NOMO-1 treated with dmso at 0.1 percent for 144 hours (cell line): ENCODE data around the gene PAK6.

ENCODE experiments used
- DNase-seq: peaks from one replicate; lab custom pipeline; 2025; ENCODE audit not compliant: unreplicated experiment; lab: John Stamatoyannopoulos, UW

PAK6 gene

DNA sequence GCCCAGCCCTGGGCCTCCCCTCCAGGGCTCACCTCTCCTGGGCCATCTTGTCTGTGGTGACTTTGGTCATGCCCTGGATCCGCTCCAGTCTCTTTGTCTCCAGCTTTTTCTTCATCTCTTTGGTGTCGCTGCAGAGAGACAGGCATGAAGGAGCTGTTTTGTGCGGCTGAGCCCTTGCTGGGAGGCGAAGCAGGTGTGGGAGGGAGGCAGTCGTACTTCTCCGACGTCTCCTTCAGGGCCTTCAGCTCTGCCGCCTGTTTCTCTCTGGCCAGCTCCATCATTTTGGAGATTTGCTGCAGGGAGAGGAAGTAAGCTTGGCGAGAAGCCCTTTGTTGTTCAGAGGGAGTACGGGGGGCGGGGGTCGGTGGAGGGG, 51.7 kb downstream of the PAK6 start:
- DNase-seq: no peak

DNA sequence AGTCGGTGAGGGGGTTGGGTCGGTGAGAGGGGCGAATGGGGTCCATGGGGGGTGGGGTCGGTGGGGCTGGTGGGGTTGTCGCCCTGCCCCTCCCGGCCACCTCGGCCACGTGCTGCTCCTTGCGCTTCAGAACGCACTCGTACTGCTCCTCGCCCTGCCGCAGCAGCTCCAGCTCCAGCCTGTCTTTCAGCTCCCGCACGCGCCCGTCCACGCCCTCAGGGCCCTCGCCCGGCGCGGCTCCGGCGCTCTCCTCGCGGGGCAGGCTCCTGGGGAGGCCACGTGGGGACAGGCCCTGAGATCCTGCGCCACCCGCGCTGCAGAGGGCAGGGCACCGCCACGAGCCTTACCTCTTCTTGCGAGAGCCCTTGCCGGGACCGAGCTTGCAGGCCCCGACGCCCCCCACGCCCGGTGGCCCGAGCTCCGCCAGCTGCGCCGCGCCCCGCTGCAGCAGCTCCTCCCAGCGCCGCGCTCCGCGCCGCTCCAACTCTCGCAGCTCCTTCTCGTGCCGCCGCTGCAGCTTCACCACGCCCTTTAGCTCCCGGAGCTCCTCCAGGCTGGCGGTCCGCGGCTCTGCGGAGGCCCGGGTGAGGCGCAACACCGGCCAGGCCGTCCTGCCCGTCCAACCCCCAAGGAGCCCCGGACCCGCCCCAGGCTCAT, 52.2 kb downstream of the PAK6 start:
- no peak for DNase-seq

DNA sequence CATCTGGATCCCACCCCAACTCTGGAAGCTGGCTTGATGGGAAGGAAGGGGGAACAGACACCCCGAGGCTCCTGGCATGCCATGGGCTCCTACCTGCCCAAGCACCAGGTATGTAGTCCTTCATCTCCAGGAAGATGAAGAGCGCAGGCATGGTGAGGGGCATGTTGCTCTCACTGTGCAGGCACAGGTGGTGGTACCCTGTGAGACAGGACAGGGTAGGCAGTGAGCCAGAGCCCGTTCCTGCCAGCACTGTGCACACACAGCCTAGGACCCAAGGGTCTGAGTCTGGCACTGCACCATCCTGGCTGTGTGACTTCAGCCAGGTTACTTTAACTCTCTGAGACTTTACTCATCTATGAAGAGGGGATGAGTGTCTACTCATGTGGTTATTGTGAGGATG, 53.4 kb downstream of the PAK6 start:
- no peak for DNase-seq

DNA sequence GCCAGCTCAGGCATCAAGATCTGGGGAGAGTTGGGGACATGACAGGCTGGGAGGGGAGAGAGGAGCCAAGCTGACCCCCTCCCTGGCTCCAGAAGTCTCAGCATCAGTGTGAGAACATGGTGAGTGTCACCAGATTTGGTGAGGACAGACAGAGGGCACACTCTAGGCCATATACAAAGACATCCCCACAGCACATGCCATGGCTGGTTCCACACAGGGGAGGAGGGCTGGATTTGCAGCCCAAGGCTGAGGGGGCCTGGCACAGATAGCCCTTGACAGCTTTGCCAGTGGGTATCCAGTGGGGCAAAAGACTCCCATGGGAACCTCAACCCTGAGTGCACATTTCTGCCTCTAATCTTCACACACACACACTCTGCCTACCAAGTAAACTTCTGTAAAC, 54.1 kb downstream of the PAK6 start:
- no peak for DNase-seq

DNA sequence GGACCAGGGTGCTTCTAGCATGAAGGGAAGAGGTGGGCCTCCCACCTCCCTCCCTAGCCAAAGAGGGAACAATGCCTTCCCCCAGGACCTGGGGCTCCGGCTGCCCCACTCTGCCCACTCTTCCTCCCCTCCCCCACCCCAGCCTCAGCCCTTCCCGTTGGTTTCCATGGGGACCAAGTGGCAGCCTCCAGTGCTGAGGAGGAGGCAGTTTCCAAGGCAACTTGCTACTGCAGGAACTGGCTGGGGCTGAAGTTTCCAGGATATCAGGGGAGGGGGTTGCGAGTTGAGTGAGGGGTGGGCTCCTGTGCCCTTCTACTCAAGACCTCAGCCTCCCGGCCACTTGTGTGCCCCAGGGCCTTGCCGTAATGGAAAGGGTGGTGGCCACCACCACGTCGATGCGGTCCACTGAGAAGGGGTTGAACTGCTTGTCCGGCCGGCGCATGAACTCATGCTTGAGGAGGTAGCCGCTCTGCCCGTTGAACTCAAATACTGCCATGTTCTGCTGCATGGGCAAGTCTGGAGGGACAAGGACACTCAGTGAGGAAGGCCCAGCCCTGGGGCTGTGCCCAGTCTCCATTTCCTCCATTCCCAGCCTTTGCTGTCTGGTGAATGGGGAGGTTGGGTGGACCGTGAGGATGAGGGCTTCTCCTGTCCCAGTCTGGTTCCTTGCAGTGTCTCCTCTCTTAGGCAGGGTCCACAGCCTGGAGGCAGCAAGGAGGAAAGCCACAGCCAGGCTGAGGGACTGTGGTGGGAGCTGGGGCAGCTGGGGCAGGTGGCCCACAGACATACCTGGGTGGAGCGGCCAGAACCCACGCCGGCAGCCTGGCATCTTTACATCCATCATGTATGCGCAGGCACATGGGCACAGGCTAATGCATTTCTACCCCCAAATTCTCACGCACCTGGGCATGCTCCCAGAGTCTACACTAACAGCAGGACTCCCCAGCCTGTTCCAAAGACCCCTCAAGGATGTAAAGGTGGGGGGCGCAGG, 55.3 kb downstream of the PAK6 start:
- no peak for DNase-seq

DNA sequence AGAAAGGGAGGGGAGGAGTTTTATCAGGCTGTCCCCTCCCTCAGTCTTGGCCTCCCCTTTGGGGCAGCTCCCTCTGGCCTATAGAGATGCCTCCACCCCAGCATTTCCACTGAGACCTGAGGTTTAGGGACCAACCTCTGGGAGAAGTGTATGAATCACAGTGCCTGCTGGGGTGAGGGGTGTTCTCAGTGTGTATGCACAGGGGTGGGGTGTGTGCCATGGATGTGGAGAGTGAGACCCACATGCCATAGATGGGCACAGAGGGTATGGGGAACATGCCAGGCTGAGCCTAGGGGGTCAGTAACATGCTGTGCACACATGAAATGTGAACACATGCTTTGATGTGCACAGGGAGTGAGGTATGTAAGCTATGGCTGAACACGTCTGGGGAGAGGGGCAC, 56.4 kb downstream of the PAK6 start:
- no peak for DNase-seq

DNA sequence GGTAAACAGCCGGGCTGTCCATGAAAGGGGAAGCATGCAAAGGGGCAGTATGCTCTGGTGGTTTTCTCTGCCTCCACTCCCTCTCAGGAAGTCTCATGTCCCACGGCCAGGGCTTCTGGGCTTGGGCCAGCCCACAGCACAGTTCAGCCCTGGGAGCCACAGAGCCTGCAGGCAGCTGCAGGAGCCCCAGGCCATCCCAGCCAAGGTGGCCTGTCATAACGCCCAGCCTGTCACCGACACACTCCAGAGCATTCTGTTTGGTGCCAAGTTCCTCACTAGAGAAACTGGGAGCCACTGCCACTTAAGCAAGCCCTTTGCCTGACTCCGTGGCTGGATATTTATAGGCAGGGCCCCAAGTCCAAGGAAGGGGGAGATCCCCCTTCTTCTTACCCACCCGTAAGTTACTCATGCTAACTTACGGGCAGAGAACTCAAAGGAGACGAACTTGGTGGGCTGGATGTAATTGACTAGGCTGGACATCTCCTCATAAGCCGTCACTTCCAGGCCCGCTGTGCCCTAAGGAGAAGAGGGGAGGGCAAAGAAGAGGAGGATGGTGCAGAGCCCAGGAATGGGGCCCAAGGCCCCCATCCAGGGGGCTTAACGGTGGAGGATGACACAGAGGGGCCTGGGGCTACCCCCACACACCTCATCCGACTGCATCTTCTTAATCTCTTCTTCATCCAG, 57.2 kb downstream of the PAK6 start:
- no peak for DNase-seq

DNA sequence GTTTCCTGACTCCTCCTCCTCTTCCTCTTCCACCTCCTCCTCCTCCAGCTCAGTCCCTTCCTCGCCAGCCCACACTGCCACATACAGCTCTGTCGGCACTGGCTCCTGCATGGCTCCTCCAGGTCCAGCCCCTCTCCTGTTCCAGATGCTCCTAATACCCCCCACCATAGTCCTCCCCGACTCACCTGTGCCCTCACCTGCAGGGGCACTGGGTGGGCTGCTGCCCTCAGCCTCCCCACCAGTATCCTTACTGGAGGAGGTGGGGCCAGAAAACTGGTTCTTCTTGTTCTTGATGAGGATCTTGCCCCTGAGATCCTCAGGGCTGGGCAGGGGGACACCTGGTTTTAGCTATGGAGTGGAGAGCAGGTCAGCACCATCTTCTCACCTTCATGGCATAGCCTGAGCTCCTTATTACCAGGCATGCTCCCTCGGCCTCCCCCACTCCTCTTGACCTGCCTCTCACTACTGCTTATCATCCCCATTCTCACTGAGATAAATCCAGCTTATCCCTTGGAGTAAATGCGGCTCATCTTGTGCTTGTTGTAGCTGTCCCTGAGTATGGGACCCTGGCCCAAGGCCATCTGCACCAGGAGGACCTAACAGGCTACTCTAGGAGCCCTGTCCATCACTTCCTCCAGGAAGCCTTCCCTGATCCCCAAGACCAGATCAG, 57.8 kb downstream of the PAK6 start:
- DNase-seq: no peak

DNA sequence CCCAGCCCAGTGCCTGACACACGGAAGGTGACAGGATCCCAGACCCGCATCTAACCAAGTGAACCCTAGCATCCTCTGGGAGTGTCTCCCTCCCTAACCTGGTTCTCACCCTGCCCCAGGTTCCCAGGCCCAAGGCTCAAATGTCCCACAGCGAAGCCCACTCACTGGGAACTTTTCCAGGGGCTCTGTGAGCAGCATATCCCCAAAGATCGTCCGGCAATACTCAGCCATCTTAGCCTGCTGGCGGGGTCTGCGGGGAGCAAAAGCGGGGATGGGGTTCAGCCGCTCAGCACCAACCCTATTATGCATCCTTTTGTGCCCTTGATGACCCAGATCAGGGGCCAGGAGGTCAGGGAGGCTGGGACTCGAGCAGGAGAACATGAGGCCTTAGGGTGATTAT, 58.5 kb downstream of the PAK6 start:
- no peak for DNase-seq

DNA sequence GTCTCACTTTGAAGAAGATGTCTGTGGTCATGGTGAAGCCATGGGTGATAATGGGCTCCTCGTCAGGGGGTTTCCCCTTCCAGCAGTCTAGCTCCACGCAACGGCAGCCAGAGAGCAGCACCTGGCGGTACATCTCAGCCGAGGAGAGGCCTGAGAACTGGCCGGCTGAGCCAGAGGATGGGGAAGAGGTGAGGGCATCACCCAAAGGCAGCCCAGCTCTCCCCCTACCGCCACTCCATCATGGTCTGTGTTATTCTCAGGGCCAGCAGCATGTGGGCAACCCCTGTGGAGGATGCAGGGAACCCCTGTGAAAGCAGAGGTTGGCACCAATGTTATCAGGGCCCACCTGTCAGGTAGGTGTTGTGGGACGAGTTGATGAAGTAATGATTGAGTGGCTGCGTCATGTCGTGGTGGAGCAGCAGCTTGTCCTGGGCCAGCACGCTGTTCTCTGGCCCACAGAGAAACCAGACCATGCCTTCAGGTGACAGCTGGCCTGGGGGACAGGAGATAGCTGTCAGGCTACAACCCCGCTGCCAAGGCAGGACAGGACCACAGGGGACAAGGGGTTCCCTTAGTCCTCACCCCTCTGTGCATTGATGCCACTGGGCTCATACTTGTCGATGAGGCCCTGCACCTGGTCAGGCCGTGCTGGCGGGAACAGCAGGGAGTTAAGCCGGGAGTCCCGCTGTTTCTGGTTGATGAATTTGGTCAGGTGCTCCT, 59.5 kb downstream of the PAK6 start:
- no peak for DNase-seq

DNA sequence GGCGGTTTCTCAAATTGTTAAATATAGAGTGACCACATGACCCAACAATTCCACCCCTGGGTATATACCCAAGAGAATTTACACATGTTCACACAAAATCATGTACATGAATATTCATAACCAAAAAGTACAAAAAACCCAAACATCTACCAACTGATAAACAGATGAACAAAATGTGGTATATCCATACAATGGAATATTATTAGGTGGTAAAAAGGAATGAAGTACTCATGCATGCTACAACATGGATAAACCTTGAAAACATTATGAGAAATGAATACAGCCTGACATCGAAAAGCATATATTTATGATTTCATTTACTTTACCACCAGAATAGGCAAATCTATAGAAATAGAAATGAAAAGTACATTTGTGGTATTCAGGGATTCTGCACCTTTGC, 61.5 kb downstream of the PAK6 start:
- DNase-seq: no peak

DNA sequence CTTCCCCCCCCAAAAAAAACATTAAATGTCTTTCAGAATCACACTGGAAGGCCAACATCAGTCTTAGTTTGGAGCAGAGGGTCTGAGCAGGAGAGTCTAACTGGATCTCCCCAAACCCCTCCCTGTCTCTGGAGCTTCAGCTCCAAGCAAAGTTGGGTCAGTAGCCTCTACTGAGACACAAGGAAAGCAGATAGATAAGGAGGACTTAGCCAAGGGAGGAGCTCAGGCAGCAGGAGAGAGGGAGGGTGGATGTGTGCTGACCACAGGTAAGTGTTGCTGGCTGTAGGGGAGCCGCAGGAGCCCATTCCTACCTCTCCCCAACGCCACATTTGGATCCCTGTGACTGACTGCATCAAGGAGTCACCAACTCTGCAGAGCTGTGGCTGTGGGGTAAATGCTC, 61.9 kb downstream of the PAK6 start:
- no peak for DNase-seq

DNA sequence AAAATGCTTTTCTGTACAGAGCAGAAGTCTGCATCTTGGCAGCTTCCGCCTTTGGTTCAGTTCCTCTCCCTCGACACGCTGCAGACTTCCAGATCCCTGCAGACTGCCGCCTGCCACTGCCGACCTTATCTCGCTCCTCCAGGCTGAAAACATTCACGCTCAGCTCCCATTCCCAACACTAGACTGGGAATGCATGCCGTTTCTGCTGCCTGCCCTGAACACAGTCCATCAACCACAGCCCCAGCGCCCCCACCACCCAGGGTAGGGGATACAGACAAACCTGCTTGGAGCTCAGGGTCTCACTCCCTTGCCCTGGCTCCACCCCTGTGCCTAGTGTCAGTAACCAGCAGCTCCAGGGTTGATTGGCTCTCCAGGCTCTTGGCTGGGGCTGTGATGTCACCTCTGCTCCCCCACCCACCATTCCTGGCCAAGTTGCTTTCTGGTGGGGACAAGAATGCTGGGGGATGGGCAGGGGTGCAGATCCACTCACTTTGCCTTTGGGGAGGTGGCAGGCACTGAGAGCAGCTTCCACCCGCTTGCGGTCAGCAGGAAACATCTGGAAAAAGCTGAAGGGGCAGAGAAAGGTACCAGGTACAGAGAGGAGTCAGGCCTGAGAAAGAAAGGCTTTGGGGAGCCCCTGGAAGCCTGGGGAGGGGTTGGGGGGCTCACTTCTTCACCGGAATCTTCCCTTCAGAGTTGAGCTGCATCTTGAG, 62.8 kb downstream of the PAK6 start:
- no peak for DNase-seq

DNA sequence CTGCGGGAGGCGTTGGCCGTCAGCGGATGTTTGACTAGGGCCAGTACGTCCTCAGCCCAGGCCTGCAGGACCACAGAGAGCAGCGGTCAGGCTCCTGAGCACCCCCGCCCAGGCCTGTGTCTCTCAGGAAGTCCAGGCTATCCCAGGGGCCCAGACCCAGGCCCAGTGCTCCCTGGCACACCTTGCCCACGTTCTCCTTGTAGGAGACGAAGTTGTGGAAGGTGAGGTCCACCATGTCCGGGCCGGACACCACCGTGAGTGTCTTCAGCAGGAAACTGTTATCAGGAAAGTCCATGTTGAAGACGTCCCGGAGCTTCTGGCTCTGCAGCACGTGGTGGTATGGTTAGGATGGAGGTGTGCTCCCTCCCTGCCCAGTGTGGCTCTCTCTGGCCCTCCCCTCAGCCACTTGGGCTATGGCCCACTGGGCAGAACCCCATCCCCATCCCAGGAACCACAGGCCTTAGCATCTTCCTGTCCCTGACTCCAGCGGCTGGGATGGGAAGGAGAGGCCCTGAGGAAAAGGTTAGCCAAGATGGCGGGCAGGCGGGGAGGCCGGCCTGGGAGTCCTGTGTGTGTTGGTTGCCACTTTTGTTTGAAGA, 63.5 kb downstream of the PAK6 start:
- no peak for DNase-seq

DNA sequence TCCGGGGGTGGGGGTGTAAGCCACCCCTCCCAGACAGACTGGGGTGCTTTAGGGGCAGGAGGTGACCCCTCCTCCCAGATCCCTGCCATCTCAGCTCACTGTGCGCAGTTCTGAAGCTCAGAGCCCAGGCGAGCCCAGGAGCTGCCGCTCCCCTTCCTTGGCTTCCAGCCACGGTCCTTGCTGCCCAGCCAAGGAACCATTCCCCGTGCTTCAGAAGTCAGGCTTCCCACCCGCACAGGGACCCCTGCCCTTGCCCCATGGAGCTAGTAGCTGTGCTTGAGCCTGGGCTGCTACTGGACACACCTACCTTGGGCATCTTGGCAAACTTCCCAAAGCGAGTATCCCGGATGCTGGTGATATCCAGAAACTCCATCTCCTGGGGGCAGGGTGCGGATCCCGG, 64.1 kb downstream of the PAK6 start:
- no peak for DNase-seq

DNA sequence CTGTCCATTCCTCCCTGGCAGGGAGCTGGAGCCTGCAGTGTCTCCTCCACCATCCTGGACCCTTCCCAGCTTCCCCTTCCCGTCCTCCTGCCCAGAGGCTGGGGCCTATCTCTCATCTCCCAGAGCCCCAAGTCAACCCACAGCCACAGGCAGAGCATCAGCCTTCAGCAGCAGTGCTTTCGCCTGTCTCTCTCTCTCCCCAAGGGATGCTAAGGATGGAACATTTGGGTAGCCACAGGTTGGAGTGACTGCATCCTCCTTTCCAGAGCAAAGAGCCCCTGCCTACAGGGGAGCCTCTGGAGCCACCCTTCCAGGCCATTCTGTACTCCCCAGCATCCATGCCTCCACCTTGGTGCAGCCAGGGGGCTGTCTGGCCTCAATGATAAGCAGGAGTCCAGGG, 64.7 kb downstream of the PAK6 start:
- DNase-seq: no peak

DNA sequence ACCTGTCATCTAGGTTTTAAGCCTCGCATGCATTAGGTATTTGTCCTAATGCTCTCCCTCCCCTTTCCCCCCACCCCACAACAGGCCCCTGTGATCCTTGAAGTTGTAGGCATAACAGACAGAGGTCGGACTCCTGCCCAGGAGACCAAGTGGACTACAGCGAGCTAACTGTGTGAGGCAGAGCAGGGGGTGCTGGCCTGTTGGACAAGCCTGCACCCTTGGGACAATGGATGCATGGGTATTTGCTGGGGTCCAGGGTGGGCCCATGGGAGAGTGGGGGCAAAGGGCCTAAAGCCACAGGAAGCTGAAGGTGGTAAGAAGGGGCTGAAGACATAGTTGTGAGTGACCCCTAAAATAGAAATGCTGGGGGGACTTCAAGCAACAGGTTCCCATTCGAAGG, 66.4 kb downstream of the PAK6 start:
- DNase-seq: no peak

DNA sequence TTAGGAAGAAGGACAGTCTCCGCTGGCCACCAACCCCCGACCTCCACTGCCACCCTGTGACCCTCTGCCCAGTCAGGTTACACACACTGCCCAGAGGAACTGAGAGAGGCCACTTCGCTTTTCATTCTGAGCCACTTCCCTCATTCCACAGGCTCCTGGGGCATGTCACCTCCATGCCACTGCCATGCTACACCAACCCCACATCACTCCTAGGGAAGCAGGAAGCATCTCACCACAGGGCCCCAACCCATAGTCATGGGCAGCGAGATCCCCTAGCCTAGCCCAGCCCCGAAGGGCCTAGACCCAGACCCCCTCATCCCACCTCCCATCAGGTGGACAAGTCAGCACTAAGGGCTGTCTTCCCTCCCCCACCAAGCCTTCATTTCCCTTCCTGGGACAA, 67.5 kb downstream of the PAK6 start:
- no peak for DNase-seq

DNA sequence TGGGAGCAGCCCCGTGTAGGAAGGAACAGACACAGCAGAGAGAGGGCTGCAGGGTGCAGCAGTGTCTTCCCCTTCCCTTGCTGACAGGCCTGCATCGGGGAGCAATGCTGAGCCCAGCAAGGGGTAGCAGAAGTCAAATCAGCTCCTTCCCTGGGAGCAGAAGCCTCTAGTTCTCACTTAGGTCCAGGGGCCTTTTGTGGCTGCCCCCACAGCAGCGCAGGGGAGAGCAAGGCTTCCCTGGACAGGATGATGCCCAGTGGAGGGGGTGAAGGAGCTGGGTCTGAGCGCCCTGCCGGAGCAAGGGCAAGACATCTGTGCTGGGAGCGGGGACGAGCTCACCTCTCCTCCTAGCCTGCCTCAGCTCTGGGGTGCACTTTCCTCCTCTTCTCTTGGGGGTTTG, 68.0 kb downstream of the PAK6 start:
- no peak for DNase-seq
